GM21515 (cell line): ENCODE results near the gene RBL2.
A peak's percentile ranks its signal among the peaks of the same experiment; 100 is the strongest.
"Not testable (repeated sequence)": the region's sequence is repeated elsewhere in the genome, so short reads cannot be mapped to it uniquely, and the experiment has no call there.

Source experiments
- ATAC-seq: cut with Tn5 transposase; IDR thresholded peaks from one replicate; pipeline ENCODE4 v1.9.1; 2021; ENCODE audit not compliant: unreplicated experiment

RBL2 gene

GRCh38 chr16:53506254-53506653, 72.0 kb downstream of the RBL2 start:
- no peak for ATAC-seq

- ATAC-seq = no peak
Measured at GRCh38 chr16:53507464-53508179, 73.4 kb downstream of the RBL2 start.

- no peak for ATAC-seq
Measured at GRCh38 chr16:53509906-53510703, 75.8 kb downstream of the RBL2 start.

GRCh38 chr16:53510704-53511070, 76.4 kb downstream of the RBL2 start:
- ATAC-seq = no peak

GRCh38 chr16:53511084-53511402, 76.8 kb downstream of the RBL2 start:
- ATAC-seq = no peak

- no peak for ATAC-seq
Measured at GRCh38 chr16:53511403-53512280, 77.4 kb downstream of the RBL2 start.

- not testable (repeated sequence) for ATAC-seq
Measured at GRCh38 chr16:53512795-53513194, 78.5 kb downstream of the RBL2 start.

- no peak for ATAC-seq
Measured at GRCh38 chr16:53515259-53515658, 81.0 kb downstream of the RBL2 start.

- ATAC-seq = no peak
Measured at GRCh38 chr16:53515811-53516210, 81.5 kb downstream of the RBL2 start.

GRCh38 chr16:53517851-53518250, 83.6 kb downstream of the RBL2 start:
- ATAC-seq = no peak

- ATAC-seq = peak; percentile 95
Measured at GRCh38 chr16:53518550-53519416, 84.5 kb downstream of the RBL2 start.

- ATAC-seq = no peak
Measured at GRCh38 chr16:53519417-53520091, 85.3 kb downstream of the RBL2 start.

GRCh38 chr16:53523126-53523804, 89.0 kb downstream of the RBL2 start:
- ATAC-seq = no peak

GRCh38 chr16:53523971-53524548, 89.8 kb downstream of the RBL2 start:
- ATAC-seq = no peak

GRCh38 chr16:53528797-53529196, 94.5 kb downstream of the RBL2 start:
- ATAC-seq = no peak

- no peak for ATAC-seq
Measured at GRCh38 chr16:53529513-53529912, 95.2 kb downstream of the RBL2 start.

GRCh38 chr16:53530046-53530445, 95.8 kb downstream of the RBL2 start:
- no peak for ATAC-seq

- ATAC-seq = no peak
Measured at GRCh38 chr16:53530741-53531140, 96.5 kb downstream of the RBL2 start.

- no peak for ATAC-seq
Measured at GRCh38 chr16:53534206-53534605, 99.9 kb downstream of the RBL2 start.
